Osteoblast (primary cell): ENCODE measurements around the gene DGAT2L6. TPM values are rescaled to one million over a fixed set of nuclear protein-coding genes. Genes with fewer than 3 reads are reported as not detected.

ENCODE experiments used
- DNase-seq: peaks from one replicate; pipeline ENCODE4 v3.0.0; 2011; ENCODE audit warnings: low spot score, mixed read lengths; ENCODE audit not compliant: insufficient read length; ENCODE audit errors: missing footprints
- H2AFZ ChIP-seq: 2 replicates; pipeline ENCODE4 v1.6.0; 2011; ENCODE audit warnings: mild to moderate bottlenecking, low read length
- H3K27ac ChIP-seq: 2 replicates; pipeline ENCODE4 v1.5.1; 2011; ENCODE audit warnings: mild to moderate bottlenecking, low read depth, low read length, moderate library complexity
- H3K27me3 ChIP-seq: 2 replicates; pipeline ENCODE4 v1.6.0; 2012; ENCODE audit warnings: mild to moderate bottlenecking, control low read depth, inconsistent platforms, low read length, moderate library complexity; ENCODE audit not compliant: insufficient read depth
- H3K36me3 ChIP-seq: 2 replicates; pipeline ENCODE4 v1.5.1; 2011; ENCODE audit warnings: mild to moderate bottlenecking, low read length, control low read depth, moderate library complexity; ENCODE audit not compliant: insufficient read depth
- H3K4me1 ChIP-seq: 2 replicates; pipeline ENCODE4 v1.5.1; 2011; ENCODE audit warnings: mild to moderate bottlenecking, low read length, control low read depth, moderate library complexity; ENCODE audit not compliant: insufficient read depth
- H3K4me2 ChIP-seq: 2 replicates; pipeline ENCODE4 v1.6.0; 2011; ENCODE audit warnings: mild to moderate bottlenecking, low read length; ENCODE audit not compliant: insufficient read depth
- H3K4me3 ChIP-seq: fragments of 200-600 bp; sonication (generic); 3 replicates; pipeline ENCODE4 v1.5.1; 2012; ENCODE audit warnings: mild to moderate bottlenecking, low read length, inconsistent platforms; ENCODE audit not compliant: insufficient read depth
- H3K79me2 ChIP-seq: 2 replicates; pipeline ENCODE4 v1.6.0; 2012; ENCODE audit warnings: mild to moderate bottlenecking, low read length, control low read depth, inconsistent platforms; ENCODE audit not compliant: insufficient read depth
- H3K9me3 ChIP-seq: 2 replicates; pipeline ENCODE4 v1.5.1; 2011; ENCODE audit warnings: low read depth, low read length, control low read depth
- H4K20me1 ChIP-seq: 2 replicates; pipeline ENCODE4 v1.6.0; 2012; ENCODE audit warnings: mild to moderate bottlenecking, low read length, control low read depth; ENCODE audit not compliant: insufficient read depth
- total RNA-seq: library from RNA; depleted of rRNA; stranded (reverse); fragments of >200 nt; gene quantifications from 2 replicates; pipeline ENCODE4 v1.2.3, GENCODE V29; 2012
- TF ChIP-seq, protein P1 (sequence below): IDR thresholded peaks from 2 replicates; pipeline ENCODE4 v1.5.1; 2011; ENCODE audit warnings: mild to moderate bottlenecking, low read depth, low read length, moderate library complexity; ENCODE audit errors: extremely low read depth

The DGAT2L6 gene
- total RNA-seq, 1 donor = not detected

DNA sequence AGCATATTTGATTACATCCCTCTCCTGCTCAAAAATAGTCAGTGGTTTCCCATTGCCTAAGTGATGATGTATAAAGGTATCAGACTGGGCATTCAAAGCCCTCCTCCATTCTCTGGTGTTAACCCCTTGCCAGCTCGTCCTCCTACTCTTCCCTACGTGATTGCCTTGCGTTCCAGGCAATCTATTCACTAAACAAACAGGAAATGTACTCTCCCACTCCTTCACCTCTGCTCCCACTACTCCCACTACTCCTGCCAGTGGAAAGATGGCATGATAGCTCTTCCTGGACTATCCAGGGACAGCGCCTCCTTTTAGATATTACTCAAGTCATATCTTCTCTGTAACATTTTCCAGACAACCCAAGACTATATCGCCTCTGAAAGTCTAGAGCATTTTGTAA is 5.8 kb downstream of the DGAT2L6 start:
- Histone ChIP-seq H3K27ac (no peak overlapping the region), H3K79me2 (no peaks in the 10 kb centered on the region), H3K27me3 (peaks cover 5% of the 10 kb centered on the region), H3K4me2 (no peak overlapping the region), H4K20me1 (no peaks in the 10 kb centered on the region), H3K36me3 (no peaks in the 10 kb centered on the region), H3K4me3 (no peak overlapping the region), H3K9me3 (no peaks in the 10 kb centered on the region), H2AFZ (no peak overlapping the region), H3K4me1 (no peaks in the 10 kb centered on the region)
- DNase-seq = no peak
- TF ChIP-seq, protein P1, sequence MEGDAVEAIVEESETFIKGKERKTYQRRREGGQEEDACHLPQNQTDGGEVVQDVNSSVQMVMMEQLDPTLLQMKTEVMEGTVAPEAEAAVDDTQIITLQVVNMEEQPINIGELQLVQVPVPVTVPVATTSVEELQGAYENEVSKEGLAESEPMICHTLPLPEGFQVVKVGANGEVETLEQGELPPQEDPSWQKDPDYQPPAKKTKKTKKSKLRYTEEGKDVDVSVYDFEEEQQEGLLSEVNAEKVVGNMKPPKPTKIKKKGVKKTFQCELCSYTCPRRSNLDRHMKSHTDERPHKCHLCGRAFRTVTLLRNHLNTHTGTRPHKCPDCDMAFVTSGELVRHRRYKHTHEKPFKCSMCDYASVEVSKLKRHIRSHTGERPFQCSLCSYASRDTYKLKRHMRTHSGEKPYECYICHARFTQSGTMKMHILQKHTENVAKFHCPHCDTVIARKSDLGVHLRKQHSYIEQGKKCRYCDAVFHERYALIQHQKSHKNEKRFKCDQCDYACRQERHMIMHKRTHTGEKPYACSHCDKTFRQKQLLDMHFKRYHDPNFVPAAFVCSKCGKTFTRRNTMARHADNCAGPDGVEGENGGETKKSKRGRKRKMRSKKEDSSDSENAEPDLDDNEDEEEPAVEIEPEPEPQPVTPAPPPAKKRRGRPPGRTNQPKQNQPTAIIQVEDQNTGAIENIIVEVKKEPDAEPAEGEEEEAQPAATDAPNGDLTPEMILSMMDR = no peak

DNA sequence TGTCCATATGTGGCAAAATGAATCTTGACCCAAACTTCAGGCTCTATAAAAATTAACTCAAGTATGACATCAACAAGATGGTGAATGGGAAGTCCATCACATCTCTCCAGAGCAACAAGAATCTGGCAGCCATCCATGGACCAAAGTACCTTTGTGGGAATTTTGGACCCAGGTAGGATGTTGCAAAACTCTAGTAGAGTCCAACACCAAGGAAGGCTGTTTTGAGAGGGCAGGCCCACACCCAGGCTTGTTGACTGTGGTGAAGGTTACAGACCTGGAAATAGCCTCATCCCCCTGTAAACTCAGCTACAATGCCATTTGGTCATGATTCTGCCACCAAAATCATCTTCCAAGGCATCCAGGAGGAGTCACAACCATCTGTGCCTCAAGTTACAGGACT is 12.9 kb downstream of the DGAT2L6 start:
- peaks cover 4% of the 10 kb centered on the region for H3K27me3 ChIP-seq
- no peak overlapping the region for H3K27ac ChIP-seq
- no peaks in the 10 kb centered on the region for H3K4me1 ChIP-seq
- H4K20me1 ChIP-seq = no peaks in the 10 kb centered on the region
- H3K79me2 ChIP-seq = no peaks in the 10 kb centered on the region
- no peak overlapping the region for H2AFZ ChIP-seq
- no peak overlapping the region for H3K4me3 ChIP-seq
- TF ChIP-seq, protein P1 = no peak
- H3K4me2 ChIP-seq = no peak overlapping the region
- no peaks in the 10 kb centered on the region for H3K9me3 ChIP-seq
- no peak for DNase-seq
- H3K36me3 ChIP-seq = no peaks in the 10 kb centered on the region

DNA sequence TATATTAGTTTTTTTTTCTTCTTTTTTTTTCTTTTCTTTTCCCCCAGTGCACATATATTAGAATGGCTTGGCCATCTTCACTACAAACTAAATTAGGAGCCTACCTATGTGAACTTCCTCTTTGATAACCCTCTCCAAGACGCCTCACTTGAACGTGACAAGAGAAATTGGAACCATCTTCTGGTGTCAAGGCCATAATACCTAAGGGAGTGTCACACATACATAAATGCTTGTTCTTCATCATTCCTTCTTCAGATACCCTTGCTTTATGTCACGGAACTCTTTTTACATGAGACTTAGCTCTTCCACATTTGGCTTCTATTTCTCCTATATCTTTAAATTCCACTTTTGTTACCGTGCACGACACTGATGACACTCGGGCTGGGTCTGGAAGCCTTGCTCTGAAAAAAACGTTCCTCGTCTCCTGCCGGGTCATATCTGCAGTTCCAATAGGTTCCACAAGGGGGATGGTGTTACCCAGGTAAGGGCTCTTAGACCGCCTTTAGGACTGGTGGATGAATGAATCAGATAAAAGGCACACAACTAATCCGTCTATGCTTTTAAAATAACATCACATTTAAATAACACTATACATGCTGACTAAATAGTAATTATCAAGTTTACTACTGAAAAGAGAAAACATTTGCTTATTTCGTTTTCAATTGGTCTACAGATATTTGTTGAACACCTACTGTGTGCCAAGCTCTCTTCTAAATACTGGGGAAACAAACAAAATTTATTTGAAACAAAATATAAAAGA is 19.9 kb downstream of the DGAT2L6 start:
- no peak overlapping the region for H3K27ac ChIP-seq
- H3K9me3 ChIP-seq = no peaks in the 10 kb centered on the region
- DNase-seq = peak; percentile 82
- no peaks in the 10 kb centered on the region for H4K20me1 ChIP-seq
- H3K4me2 ChIP-seq = peak overlapping the region; percentile 30
- TF ChIP-seq, protein P1 = peak; percentile 74
- no peaks in the 10 kb centered on the region for H3K4me1 ChIP-seq
- no peaks in the 10 kb centered on the region for H3K36me3 ChIP-seq
- H3K79me2 ChIP-seq = no peaks in the 10 kb centered on the region
- no peak overlapping the region for H3K4me3 ChIP-seq
- peaks cover 14% of the 10 kb centered on the region for H3K27me3 ChIP-seq
- H2AFZ ChIP-seq = no peak overlapping the region

DNA sequence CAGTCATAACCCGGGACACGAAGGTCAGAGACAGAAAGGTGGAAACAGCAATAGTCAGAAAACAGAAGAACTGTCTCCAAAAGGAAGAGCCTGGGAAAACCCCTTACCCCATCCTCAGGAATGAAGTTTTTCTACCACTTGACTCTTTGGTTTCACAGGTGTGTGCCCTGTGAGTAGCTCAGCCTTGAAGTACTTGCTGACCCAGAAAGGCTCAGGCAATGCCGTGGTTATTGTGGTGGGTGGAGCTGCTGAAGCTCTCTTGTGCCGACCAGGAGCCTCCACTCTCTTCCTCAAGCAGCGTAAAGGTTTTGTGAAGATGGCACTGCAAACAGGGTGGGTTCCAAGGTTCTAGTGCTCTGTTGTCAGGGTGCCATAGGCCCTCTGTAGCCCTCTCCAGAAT is 24.4 kb downstream of the DGAT2L6 start:
- DNase-seq = no peak
- no peak overlapping the region for H3K4me2 ChIP-seq
- H3K36me3 ChIP-seq = no peaks in the 10 kb centered on the region
- H2AFZ ChIP-seq = no peak overlapping the region
- H3K27me3 ChIP-seq = peaks cover 23% of the 10 kb centered on the region
- no peaks in the 10 kb centered on the region for H4K20me1 ChIP-seq
- H3K79me2 ChIP-seq = no peaks in the 10 kb centered on the region
- TF ChIP-seq, protein P1 = no peak
- H3K9me3 ChIP-seq = no peaks in the 10 kb centered on the region
- no peak overlapping the region for H3K27ac ChIP-seq
- no peaks in the 10 kb centered on the region for H3K4me1 ChIP-seq
- no peak overlapping the region for H3K4me3 ChIP-seq
